Thyroid gland (tissue), 4 donors: ENCODE results near the gene PLEKHF1.

Source experiments
- POLR2A ChIP-seq, 2 donors: fragments of 450-650 bp; IDR thresholded peaks; one replicate each; pipeline ENCODE4 v1.6.1; 2017; ENCODE audit warnings: antibody characterized with exemption in 2 of 2, mild to moderate bottlenecking in 2 of 2, moderate library complexity in 1 of 2
- TF ChIP-seq, protein P1 (sequence below), 6 experiments: fragments of 200-600 bp in 3 of 6; fragments of 450-650 bp in 3 of 6; sonication (generic) in 3 of 6; IDR thresholded peaks; one replicate each; pipeline ENCODE4 v1.5.1; 2016 to 2019; ENCODE audit warnings: antibody characterized with exemption in 6 of 6, mild to moderate bottlenecking in 2 of 6, inconsistent platforms in 1 of 6, moderate library complexity in 1 of 6

DNA sequence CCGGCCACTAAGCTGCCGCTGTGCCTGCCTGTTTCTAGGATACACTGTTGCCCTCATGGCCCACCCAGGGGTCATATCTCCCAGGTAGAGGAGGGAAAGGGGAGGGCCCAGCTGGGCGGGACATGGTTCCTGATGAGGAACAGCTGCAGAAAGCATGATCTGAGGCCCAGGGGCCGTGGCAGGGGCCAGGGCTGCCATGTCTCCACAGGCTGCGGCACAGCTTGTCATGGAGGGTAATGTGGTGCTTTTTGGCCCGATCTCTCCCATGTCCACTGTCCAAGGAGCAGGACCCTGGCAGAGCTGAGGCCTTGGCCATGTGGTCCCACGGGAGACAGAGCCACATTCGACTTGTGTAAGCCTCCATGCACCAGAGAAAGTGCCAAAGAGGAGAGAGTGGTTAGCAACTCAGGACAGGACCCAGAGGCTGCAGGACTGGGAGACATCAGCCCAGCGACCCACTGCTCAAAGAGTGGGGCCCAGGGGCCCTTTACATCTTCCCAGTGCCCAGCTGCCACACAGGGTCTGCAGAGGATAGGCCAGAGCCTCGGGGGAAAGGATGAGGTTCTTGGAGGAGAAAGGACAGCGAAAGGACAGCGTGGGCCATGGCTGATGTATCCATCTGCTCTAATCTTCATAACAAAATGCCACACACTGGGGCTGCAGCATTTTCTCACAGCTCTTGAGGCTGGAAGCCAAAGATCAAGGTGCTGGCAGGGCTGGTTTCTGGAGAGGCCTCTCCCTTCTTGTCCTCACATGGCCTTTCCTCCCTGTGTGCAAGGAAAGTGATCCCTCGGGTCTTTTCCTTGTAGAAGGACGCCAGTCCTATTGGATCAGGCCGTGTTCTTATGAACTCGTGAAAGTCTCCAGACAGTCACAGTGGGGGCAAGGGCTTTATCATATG lies 47.6 kb upstream of the PLEKHF1 start:
- TF ChIP-seq, protein P1, sequence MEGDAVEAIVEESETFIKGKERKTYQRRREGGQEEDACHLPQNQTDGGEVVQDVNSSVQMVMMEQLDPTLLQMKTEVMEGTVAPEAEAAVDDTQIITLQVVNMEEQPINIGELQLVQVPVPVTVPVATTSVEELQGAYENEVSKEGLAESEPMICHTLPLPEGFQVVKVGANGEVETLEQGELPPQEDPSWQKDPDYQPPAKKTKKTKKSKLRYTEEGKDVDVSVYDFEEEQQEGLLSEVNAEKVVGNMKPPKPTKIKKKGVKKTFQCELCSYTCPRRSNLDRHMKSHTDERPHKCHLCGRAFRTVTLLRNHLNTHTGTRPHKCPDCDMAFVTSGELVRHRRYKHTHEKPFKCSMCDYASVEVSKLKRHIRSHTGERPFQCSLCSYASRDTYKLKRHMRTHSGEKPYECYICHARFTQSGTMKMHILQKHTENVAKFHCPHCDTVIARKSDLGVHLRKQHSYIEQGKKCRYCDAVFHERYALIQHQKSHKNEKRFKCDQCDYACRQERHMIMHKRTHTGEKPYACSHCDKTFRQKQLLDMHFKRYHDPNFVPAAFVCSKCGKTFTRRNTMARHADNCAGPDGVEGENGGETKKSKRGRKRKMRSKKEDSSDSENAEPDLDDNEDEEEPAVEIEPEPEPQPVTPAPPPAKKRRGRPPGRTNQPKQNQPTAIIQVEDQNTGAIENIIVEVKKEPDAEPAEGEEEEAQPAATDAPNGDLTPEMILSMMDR (IDR thresholded peaks at IDR 0.05) = no peak
- no peak for TF ChIP-seq POLR2A (IDR thresholded peaks at IDR 0.05)
